ENCODE results near the gene FZR1. TPM values are rescaled to one million over a fixed set of nuclear protein-coding genes. Genes with fewer than 3 reads are reported as not detected.

Gene FZR1
- polyA plus RNA-seq, 3 donors = 7.7 to 44.6 (median 9.4) TPM

DNA sequence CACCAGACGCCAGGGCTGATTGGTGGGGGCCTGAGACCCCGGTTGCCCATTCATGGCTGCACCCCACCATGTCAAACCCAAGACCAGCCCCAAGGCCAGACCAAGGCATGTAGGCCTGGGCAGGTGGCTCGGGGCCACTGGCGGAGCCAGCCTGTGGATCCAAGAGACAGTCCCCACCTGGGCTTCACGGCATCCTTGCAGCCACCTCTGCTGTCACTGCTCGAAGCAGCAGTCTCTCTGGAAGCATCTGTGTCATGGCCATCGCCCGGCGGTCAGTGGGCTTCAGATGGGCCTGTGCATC, 29.1 kb downstream of the FZR1 start:
- H3K9ac ChIP-seq (ENCODE audit: insufficient read depth, low read length, poor library complexity, severe bottlenecking) = no peak overlapping the region
- no peak overlapping the region for H2AFZ ChIP-seq (ENCODE audit: insufficient read depth, low read depth, low read length, poor library complexity, severe bottlenecking)
- 96% methylated on average over 9 of the region's 9 CpGs for WGBS (ENCODE audit: insufficient coverage)
- Mint-ChIP-seq H3K4me3 (no peak overlapping the region), H3K4me1 (peaks cover 10% of the 10 kb centered on the region), H3K36me3 (peaks cover 35 to 60% of the 10 kb centered on the region in 2 donors), H3K27me3 (ENCODE audit: low read depth in 3 of 3) (no peaks in the 10 kb centered on the region), H3K27ac (peak overlapping the region in 2 of 7 donors; percentile 60 to 69), H3K9me3 (peaks cover 0 to 5% (median 2%) of the 10 kb centered on the region in 7 donors)
- peaks cover 0 to 5% of the 10 kb centered on the region in 2 donors for H3K4me1 ChIP-seq (ENCODE audit: control insufficient read depth in 1 of 2, insufficient read depth in 2 of 2, low read length in 2 of 2)
- intact Hi-C loops (cut with micrococcal nuclease) = no loop called here
- no peaks in the 10 kb centered on the region for H3K9me3 ChIP-seq (replicated peaks in 1 of 2; ENCODE audit: control insufficient read depth in 1 of 2, insufficient read depth in 1 of 2, low read length in 2 of 2)
- H3K4me2 ChIP-seq (replicated peaks; ENCODE audit: extremely low read depth, low read length, poor library complexity, severe bottlenecking) = no peak overlapping the region
- H3K27me3 ChIP-seq (ENCODE audit: control insufficient read depth in 2 of 2, insufficient read depth in 2 of 2, low read length in 2 of 2) = no peaks in the 10 kb centered on the region
- peaks cover 53 to 75% of the 10 kb centered on the region in 2 donors for H3K36me3 ChIP-seq (replicated peaks in 1 of 2; ENCODE audit: control insufficient read depth in 1 of 2, insufficient read depth in 2 of 2, low read length in 2 of 2)
- no peaks in the 10 kb centered on the region for H3K79me2 ChIP-seq (ENCODE audit: insufficient read depth, low read length)
- H4K20me1 ChIP-seq (ENCODE audit: insufficient read depth, low read length) = peaks cover 47% of the 10 kb centered on the region
- no peak overlapping the region for H3K27ac ChIP-seq (ENCODE audit: low read depth in 1 of 2, low read length in 2 of 2)
- no peak overlapping the region for H3K4me3 ChIP-seq (replicated peaks in 1 of 3; ENCODE audit: low read depth in 2 of 3, low read length in 3 of 3)
- TF ChIP-seq, protein P1, sequence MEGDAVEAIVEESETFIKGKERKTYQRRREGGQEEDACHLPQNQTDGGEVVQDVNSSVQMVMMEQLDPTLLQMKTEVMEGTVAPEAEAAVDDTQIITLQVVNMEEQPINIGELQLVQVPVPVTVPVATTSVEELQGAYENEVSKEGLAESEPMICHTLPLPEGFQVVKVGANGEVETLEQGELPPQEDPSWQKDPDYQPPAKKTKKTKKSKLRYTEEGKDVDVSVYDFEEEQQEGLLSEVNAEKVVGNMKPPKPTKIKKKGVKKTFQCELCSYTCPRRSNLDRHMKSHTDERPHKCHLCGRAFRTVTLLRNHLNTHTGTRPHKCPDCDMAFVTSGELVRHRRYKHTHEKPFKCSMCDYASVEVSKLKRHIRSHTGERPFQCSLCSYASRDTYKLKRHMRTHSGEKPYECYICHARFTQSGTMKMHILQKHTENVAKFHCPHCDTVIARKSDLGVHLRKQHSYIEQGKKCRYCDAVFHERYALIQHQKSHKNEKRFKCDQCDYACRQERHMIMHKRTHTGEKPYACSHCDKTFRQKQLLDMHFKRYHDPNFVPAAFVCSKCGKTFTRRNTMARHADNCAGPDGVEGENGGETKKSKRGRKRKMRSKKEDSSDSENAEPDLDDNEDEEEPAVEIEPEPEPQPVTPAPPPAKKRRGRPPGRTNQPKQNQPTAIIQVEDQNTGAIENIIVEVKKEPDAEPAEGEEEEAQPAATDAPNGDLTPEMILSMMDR (IDR thresholded peaks at IDR 0.05) = no peak
- no peak for DNase-seq

DNA sequence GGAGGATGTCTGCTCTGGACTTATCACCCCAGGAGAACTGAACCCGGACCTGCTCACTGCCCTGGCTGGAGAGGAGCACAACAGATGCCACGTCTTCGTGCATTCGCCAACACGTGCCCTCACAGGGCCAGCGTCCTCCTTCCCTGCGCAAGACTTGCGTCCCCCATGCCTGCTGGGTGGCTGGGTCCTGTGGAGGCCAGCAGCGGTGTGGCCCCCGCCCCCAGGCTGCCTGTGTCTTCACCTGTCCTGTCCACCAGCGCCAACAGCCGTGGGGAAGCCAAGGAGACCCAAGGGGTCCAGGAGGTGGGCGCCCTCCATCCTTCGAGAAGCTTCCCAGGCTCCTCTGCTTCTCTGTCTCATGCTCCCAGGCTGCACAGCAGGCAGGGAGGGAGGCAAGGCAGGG, 29.5 kb downstream of the FZR1 start:
- no peak overlapping the region for H3K4me3 ChIP-seq (replicated peaks in 1 of 3; ENCODE audit: low read depth in 2 of 3, low read length in 3 of 3)
- TF ChIP-seq, protein P1 (IDR thresholded peaks at IDR 0.05) = no peak
- H4K20me1 ChIP-seq (ENCODE audit: insufficient read depth, low read length) = peaks cover 47% of the 10 kb centered on the region
- peaks cover 0 to 5% of the 10 kb centered on the region in 2 donors for H3K4me1 ChIP-seq (ENCODE audit: control insufficient read depth in 1 of 2, insufficient read depth in 2 of 2, low read length in 2 of 2)
- no peak overlapping the region for H3K27ac ChIP-seq (ENCODE audit: low read depth in 1 of 2, low read length in 2 of 2)
- H2AFZ ChIP-seq (ENCODE audit: insufficient read depth, low read depth, low read length, poor library complexity, severe bottlenecking) = no peak overlapping the region
- H3K9me3 ChIP-seq (replicated peaks in 1 of 2; ENCODE audit: control insufficient read depth in 1 of 2, insufficient read depth in 1 of 2, low read length in 2 of 2) = no peaks in the 10 kb centered on the region
- DNase-seq = no peak
- peaks cover 35 to 60% of the 10 kb centered on the region in 2 donors for H3K36me3 Mint-ChIP-seq
- no peaks in the 10 kb centered on the region for H3K79me2 ChIP-seq (ENCODE audit: insufficient read depth, low read length)
- H3K27me3 ChIP-seq (ENCODE audit: control insufficient read depth in 2 of 2, insufficient read depth in 2 of 2, low read length in 2 of 2) = no peaks in the 10 kb centered on the region
- peaks cover 10% of the 10 kb centered on the region for H3K4me1 Mint-ChIP-seq
- 98% methylated on average over 10 of the region's 14 CpGs for WGBS (ENCODE audit: insufficient coverage)
- H3K27me3 Mint-ChIP-seq (ENCODE audit: low read depth in 3 of 3) = no peaks in the 10 kb centered on the region
- intact Hi-C loops (cut with micrococcal nuclease) = no loop called here
- H3K4me3 Mint-ChIP-seq = no peak overlapping the region
- H3K36me3 ChIP-seq (replicated peaks in 1 of 2; ENCODE audit: control insufficient read depth in 1 of 2, insufficient read depth in 2 of 2, low read length in 2 of 2) = peaks cover 51 to 71% of the 10 kb centered on the region in 2 donors
- H3K27ac Mint-ChIP-seq = no peak overlapping the region
- H3K9ac ChIP-seq (ENCODE audit: insufficient read depth, low read length, poor library complexity, severe bottlenecking) = no peak overlapping the region
- H3K9me3 Mint-ChIP-seq = peaks cover 0 to 5% (median 2%) of the 10 kb centered on the region in 7 donors
- no peak overlapping the region for H3K4me2 ChIP-seq (replicated peaks; ENCODE audit: extremely low read depth, low read length, poor library complexity, severe bottlenecking)

Data from CD14-positive monocyte (primary cell).